GM19035 (cell line): ENCODE data around the gene GLRX.
"Not testable (repeated sequence)": the region's sequence is repeated elsewhere in the genome, so short reads cannot be mapped to it uniquely, and the experiment has no call there.

Experiments used
- ATAC-seq: cut with Tn5 transposase; IDR thresholded peaks from one replicate; pipeline ENCODE4 v1.9.1; 2021; ENCODE audit not compliant: unreplicated experiment

GLRX gene

GRCh38 chr5:95830226-95830625 is 7.7 kb upstream of the GLRX start:
- ATAC-seq: no peak

- no peak for ATAC-seq
Measured at GRCh38 chr5:95827892-95828246, 5.3 kb upstream of the GLRX start.

- no peak for ATAC-seq
Measured at GRCh38 chr5:95826949-95827891, 4.7 kb upstream of the GLRX start.

- ATAC-seq: no peak
Measured at GRCh38 chr5:95825495-95825894, 3.0 kb upstream of the GLRX start.

GRCh38 chr5:95824747-95825146 is 2.2 kb upstream of the GLRX start:
- no peak for ATAC-seq

- ATAC-seq: peak; percentile 38
Measured at GRCh38 chr5:95823738-95824609, 1.4 kb upstream of the GLRX start.

GRCh38 chr5:95823218-95823737 is 752 bp upstream of the GLRX start:
- no peak for ATAC-seq

GRCh38 chr5:95822043-95822541 is 434 bp downstream of the GLRX start:
- no peak for ATAC-seq

GRCh38 chr5:95821110-95822021 is 1.2 kb downstream of the GLRX start:
- ATAC-seq: peak; percentile 31

- no peak for ATAC-seq
Measured at GRCh38 chr5:95818181-95819147, 4.1 kb downstream of the GLRX start.

- ATAC-seq: no peak
Measured at GRCh38 chr5:95817430-95817829, 5.1 kb downstream of the GLRX start.

GRCh38 chr5:95816776-95817175 is 5.8 kb downstream of the GLRX start:
- ATAC-seq: no peak

GRCh38 chr5:95816341-95816740 is 6.2 kb downstream of the GLRX start:
- ATAC-seq: no peak

GRCh38 chr5:95815155-95815729 is 7.3 kb downstream of the GLRX start:
- no peak for ATAC-seq

GRCh38 chr5:95813035-95813434 is 9.5 kb downstream of the GLRX start:
- not testable (repeated sequence) for ATAC-seq

- no peak for ATAC-seq
Measured at GRCh38 chr5:95812074-95812471, 10.5 kb downstream of the GLRX start.

GRCh38 chr5:95811461-95812073 is 11.0 kb downstream of the GLRX start:
- ATAC-seq: not testable (repeated sequence)

- ATAC-seq: not testable (repeated sequence)
Measured at GRCh38 chr5:95811126-95811423, 11.5 kb downstream of the GLRX start.
